Erythroblast (primary cell): ENCODE data around the gene MPZL1.

Source experiments
- GATA1 ChIP-seq: IDR thresholded peaks from 2 replicates; pipeline ENCODE4 v1.6.1; 2011; ENCODE audit warnings: low read depth, mild to moderate bottlenecking, control low read depth, low read length, moderate library complexity
- POLR2A ChIP-seq: IDR thresholded peaks from 2 replicates; pipeline ENCODE4 v1.6.1; 2011; ENCODE audit warnings: mild to moderate bottlenecking, low read length

- TF ChIP-seq POLR2A = no peak
- no peak for TF ChIP-seq GATA1
Measured at GRCh38 chr1:167746013-167746672, 24.4 kb downstream of the MPZL1 start.
